Tibial nerve (tissue), 4 donors: Measurements from ENCODE around the gene KRT82. TPM values are rescaled to one million over a fixed set of nuclear protein-coding genes. Genes with fewer than 3 reads are reported as not detected.

Source experiments
- DNase-seq, 2 donors: peaks; one replicate each; pipeline ENCODE4 v3.0.0-alpha.2; 2019; ENCODE audit warnings: low spot score in 2 of 2
- H3K27ac ChIP-seq, 4 donors: fragments of 200-600 bp; sonication (generic) in 3 of 4; one replicate each; pipeline ENCODE4 v1.5.1; 2017 to 2019; ENCODE audit warnings: mild to moderate bottlenecking in 1 of 4
- H3K27me3 ChIP-seq, 2 donors: fragments of 200-600 bp; sonication (generic) in 1 of 2; one replicate each; pipeline versions ENCODE4 v1.5.1 to v1.6.0; 2017 to 2019
- H3K36me3 ChIP-seq, 3 donors: fragments of 200-600 bp; sonication (generic); one replicate each; pipeline ENCODE4 v1.5.1; 2018 to 2019
- H3K4me1 ChIP-seq, 4 donors: fragments of 200-600 bp; sonication (generic) in 3 of 4; one replicate each; pipeline ENCODE4 v1.5.1; 2017 to 2019
- H3K4me3 ChIP-seq, 4 donors: fragments of 200-600 bp; sonication (generic) in 3 of 4; one replicate each; pipeline ENCODE4 v1.5.1; 2017 to 2019; ENCODE audit warnings: mild to moderate bottlenecking in 1 of 4, moderate library complexity in 1 of 4
- H3K9me3 ChIP-seq, 4 donors: fragments of 200-600 bp; sonication (generic) in 3 of 4; one replicate each; pipeline ENCODE4 v1.5.1; 2017 to 2019
- EP300 ChIP-seq, 2 donors: sonication (generic); formaldehyde crosslinking; IDR thresholded peaks; one replicate each; pipeline ENCODE4 v1.6.1; 2017; ENCODE audit warnings: antibody characterized with exemption in 2 of 2, mild to moderate bottlenecking in 1 of 2
- POLR2A ChIP-seq, 2 donors: fragments of 450-650 bp; IDR thresholded peaks; one replicate each; pipeline ENCODE4 v1.6.1; 2017; ENCODE audit warnings: antibody characterized with exemption in 2 of 2, mild to moderate bottlenecking in 2 of 2, moderate library complexity in 2 of 2
- WGBS, 2 donors: methylation state at CpG; one replicate each; pipeline ENCODE4 v1.1.5; 2018; 5-methylcytosine and 5-hydroxymethylcytosine counted together
- total RNA-seq, 4 donors: library from RNA; depleted of rRNA; stranded (reverse); fragments of >200 nt; gene quantifications; one replicate each; pipeline ENCODE4 v1.1.0, GENCODE V29; 2016
- TF ChIP-seq, protein P1 (sequence below), 5 experiments: fragments of 200-600 bp in 3 of 5; fragments of 450-650 bp in 2 of 5; sonication (generic) in 3 of 5; IDR thresholded peaks; one replicate each; pipeline ENCODE4 v1.5.1; 2016 to 2019; ENCODE audit warnings: antibody characterized with exemption in 5 of 5, mild to moderate bottlenecking in 3 of 5, moderate library complexity in 2 of 5

KRT82 gene
- total RNA-seq, 4 donors from 2014 or later = not detected

DNA sequence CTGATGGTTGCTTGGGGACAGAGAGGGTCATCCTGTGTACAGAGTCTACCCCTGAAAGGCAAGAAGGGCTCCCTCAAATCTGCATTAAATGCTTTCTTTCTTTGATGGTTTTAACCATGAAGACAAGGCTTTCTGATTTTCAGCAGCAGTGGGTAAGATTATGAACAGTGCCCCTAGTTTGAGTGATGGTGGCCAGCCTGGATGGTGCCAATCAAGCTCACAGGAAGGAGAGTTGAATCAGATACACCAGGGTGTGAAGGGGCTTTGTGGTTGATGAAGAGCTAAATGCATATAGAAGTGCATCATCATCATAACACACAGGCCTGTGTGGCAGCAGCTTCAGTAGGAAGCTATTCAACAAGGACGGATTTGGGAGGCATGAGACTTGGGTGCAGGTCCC lies 44.6 kb downstream of the KRT82 start:
- Histone ChIP-seq H3K27ac (no peak overlapping the region), H3K4me3 (no peak overlapping the region), H3K36me3 (no peaks in the 10 kb centered on the region), H3K9me3 (no peaks in the 10 kb centered on the region), H3K27me3 (peaks cover 0 to 4% of the 10 kb centered on the region in 2 donors), H3K4me1 (no peaks in the 10 kb centered on the region)
- TF ChIP-seq EP300 (IDR thresholded peaks at IDR 0.05) = no peak
- TF ChIP-seq, protein P1, sequence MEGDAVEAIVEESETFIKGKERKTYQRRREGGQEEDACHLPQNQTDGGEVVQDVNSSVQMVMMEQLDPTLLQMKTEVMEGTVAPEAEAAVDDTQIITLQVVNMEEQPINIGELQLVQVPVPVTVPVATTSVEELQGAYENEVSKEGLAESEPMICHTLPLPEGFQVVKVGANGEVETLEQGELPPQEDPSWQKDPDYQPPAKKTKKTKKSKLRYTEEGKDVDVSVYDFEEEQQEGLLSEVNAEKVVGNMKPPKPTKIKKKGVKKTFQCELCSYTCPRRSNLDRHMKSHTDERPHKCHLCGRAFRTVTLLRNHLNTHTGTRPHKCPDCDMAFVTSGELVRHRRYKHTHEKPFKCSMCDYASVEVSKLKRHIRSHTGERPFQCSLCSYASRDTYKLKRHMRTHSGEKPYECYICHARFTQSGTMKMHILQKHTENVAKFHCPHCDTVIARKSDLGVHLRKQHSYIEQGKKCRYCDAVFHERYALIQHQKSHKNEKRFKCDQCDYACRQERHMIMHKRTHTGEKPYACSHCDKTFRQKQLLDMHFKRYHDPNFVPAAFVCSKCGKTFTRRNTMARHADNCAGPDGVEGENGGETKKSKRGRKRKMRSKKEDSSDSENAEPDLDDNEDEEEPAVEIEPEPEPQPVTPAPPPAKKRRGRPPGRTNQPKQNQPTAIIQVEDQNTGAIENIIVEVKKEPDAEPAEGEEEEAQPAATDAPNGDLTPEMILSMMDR (IDR thresholded peaks at IDR 0.05) = no peak
- TF ChIP-seq POLR2A (IDR thresholded peaks at IDR 0.05) = no peak
- WGBS, 2 donors = 90 to 95% methylated on average over 1 of the region's 1 CpG
- DNase-seq = no peak

DNA sequence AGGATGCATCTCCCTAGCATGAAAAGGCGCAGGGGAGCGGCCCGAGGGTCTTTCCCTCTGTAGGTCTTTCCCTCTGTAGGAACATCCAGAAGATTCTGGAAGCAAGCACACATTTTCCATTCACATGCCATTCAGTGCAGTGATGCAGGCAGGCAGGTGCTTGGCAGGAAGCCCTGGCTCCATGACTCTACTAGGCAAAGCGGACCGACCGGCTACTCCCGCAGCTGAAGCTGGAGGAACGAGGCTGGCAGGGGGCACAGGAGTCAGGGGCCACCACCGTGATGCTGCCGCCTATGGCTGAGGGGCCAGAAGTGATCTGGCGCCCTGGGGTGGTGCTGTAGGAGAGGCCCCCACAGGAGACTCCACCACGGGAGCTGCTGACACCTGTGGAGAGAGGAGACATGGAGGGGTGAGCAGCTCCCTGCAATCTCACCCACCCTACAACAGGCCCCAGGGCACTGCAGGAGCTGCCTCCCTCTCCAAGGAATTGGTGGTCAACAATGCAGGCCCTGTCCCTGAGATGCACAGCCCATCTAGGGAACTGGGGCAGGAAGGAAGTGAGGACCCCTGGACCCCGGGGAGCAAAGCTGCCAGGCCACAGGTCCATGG lies 45.4 kb downstream of the KRT82 start:
- Histone ChIP-seq H3K4me3 (no peak overlapping the region), H3K9me3 (no peaks in the 10 kb centered on the region), H3K27ac (no peak overlapping the region), H3K4me1 (no peaks in the 10 kb centered on the region), H3K27me3 (peaks cover 0 to 4% of the 10 kb centered on the region in 2 donors), H3K36me3 (no peaks in the 10 kb centered on the region)
- TF ChIP-seq EP300 (IDR thresholded peaks at IDR 0.05) (no peak), POLR2A (IDR thresholded peaks at IDR 0.05) (no peak)
- TF ChIP-seq, protein P1 (IDR thresholded peaks at IDR 0.05) = no peak
- DNase-seq = no peak
- 81 to 84% methylated on average over 12 to 13 of the region's 13 CpGs for WGBS, 2 donors

DNA sequence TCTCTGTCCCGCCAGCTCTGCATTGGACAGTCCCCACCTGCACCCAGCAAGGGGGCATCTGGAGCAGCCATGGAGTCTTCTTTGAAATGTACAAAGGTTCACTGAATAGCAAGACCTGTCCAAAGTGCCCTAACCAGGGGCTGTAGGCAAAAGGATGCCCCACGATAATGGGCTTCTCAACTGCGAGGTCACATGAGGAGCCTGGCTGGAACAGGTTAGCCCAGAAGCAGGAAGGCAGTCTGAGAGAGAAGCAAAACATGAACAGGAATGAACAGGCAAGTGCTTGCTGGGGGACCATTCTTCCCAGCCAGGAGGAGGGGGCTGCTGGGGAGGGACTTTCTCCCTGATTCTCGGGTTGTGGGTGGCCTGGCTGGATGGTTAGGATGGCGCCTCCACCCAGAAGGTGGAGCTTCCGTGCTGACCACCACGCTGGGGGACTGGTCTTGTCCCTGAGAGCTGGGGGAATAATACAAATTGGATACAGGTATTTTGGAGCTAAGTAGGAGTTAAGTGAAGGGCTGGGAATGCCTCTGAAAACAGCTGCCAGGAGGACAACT lies 46.0 kb downstream of the KRT82 start:
- no peak for DNase-seq
- Histone ChIP-seq H3K36me3 (no peaks in the 10 kb centered on the region), H3K27me3 (peaks cover 0 to 4% of the 10 kb centered on the region in 2 donors), H3K4me1 (no peaks in the 10 kb centered on the region), H3K4me3 (no peak overlapping the region), H3K27ac (no peak overlapping the region), H3K9me3 (no peaks in the 10 kb centered on the region)
- 91 to 94% methylated on average over 7 of the region's 7 CpGs for WGBS, 2 donors
- no peak for TF ChIP-seq EP300 (IDR thresholded peaks at IDR 0.05)
- TF ChIP-seq, protein P1 (IDR thresholded peaks at IDR 0.05) = no peak
- TF ChIP-seq POLR2A (IDR thresholded peaks at IDR 0.05) = no peak

DNA sequence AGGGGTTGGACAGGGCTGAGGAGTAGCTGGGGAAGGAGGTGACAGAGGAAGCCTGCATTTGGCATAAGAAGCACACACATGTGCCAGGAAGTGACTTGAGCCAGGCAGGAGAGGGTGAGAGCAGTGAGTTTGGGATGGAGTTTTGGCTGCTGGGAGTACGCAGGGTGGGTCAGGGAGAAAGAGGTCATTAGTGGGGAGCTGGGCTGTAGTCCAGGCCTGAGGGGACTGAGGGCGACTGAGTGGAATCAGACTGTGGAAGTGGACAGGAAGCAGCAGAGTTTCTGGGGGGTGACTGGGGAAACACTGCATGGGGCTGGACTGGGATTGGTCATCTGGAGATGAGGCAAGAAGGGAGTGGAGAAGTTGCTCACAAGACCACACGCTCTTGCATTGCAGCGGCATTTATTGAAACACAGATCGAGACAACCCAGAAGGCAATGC lies 46.5 kb downstream of the KRT82 start:
- H3K27me3 ChIP-seq = peaks cover 0 to 4% of the 10 kb centered on the region in 2 donors
- no peaks in the 10 kb centered on the region for H3K36me3 ChIP-seq
- no peaks in the 10 kb centered on the region for H3K9me3 ChIP-seq
- 69 to 82% methylated on average over 5 of the region's 5 CpGs for WGBS, 2 donors
- peaks cover 0 to under 1% (median 0%) of the 10 kb centered on the region in 4 donors for H3K4me1 ChIP-seq
- TF ChIP-seq POLR2A (IDR thresholded peaks at IDR 0.05) = no peak
- TF ChIP-seq, protein P1 (IDR thresholded peaks at IDR 0.05) = no peak
- TF ChIP-seq EP300 (IDR thresholded peaks at IDR 0.05) = no peak
- no peak overlapping the region for H3K4me3 ChIP-seq
- H3K27ac ChIP-seq = no peak overlapping the region
- no peak for DNase-seq

DNA sequence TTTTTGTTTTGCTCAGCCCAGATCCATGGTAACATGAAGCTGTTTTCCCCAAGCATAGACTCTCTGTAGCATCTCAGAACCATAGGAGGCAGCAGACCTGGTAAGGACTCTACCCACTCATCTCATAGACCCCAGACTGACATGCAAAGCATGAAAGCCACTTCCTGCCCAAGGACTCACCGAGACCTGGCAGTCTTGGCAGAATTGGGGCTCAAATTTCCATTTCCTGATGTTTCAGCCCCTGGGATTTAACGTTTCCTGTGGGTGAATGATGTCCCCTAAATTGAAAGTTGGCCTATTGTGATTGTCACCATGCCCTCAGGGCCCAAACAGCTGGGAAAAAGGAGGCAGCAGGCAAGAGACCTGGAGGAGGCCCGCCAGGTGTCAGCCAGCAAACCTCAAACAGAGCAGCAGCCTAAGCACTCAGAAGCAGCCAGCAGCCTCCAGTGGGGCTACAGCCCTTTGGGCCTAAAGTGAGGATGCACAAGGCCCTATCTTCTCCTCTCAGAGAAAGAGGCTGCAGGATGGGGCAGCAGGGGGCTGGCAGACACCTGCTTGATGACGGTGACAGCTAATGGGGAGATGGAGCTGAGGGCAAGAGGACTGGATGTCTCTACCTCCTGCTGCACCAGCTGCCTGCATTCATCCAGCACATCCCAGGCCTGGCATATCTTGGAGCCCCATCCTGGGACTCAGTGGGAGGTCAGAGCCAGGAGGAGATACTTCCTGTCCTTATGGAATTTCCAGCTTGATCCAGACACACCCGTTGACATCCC lies 47.4 kb downstream of the KRT82 start:
- WGBS, 2 donors = 75 to 77% methylated on average over 4 to 5 of the region's 5 CpGs
- DNase-seq = no peak
- Histone ChIP-seq H3K36me3 (no peaks in the 10 kb centered on the region), H3K4me1 (peaks cover 0 to 5% (median 0%) of the 10 kb centered on the region in 4 donors), H3K27ac (no peak overlapping the region), H3K9me3 (no peaks in the 10 kb centered on the region), H3K4me3 (no peak overlapping the region), H3K27me3 (peaks cover 0 to 4% of the 10 kb centered on the region in 2 donors)
- TF ChIP-seq POLR2A (IDR thresholded peaks at IDR 0.05) = no peak
- TF ChIP-seq, protein P1 (IDR thresholded peaks at IDR 0.05) = no peak
